K562 (cell line): ENCODE data around the gene KCNAB1. TPM values are rescaled to one million over a fixed set of nuclear protein-coding genes. Genes with fewer than 3 reads are reported as not detected.

Source experiments
- ATAC-seq: fragments of 200-7000 bp; cut with Tn5 transposase; 3 replicates; pipeline ENCODE4 v1.9.1; 2020; ENCODE audit warnings: moderate library complexity
- BruUV-seq: library from RNA; stranded (reverse); fragments of 400-500 nt; replicated peaks from 2 replicates; lab custom pipeline; 2021; lab: Mats Ljungman, UMichigan
- CTCF ChIA-PET: fragments of 300-600 bp; formaldehyde crosslinking; extraction: SDS; loops from one replicate; lab custom pipeline; 2021; ENCODE audit warnings: low intra/inter-chr PET ratio; lab: Yijun Ruan, JAX
- POLR2A ChIA-PET: fragments of 300-600, 350-650 bp; sonication (Branson Sonifier 250); formaldehyde crosslinking; extraction: SDS; loops from one replicate; lab custom pipeline; 2021; ENCODE audit warnings: antibody characterized with exemption, inconsistent platforms; lab: Yijun Ruan, JAX
- DNase-seq, 4 experiments: peaks; one replicate each; pipeline versions ENCODE4 v3.0.0 to v3.0.0-alpha.2; 2011 to 2018; ENCODE audit warnings: low spot score in 3 of 4, mixed read lengths in 3 of 4; ENCODE audit errors: extremely low read depth in 1 of 4
- FAIRE-seq: peaks from 2 replicates; lab custom pipeline; 2011; peaks lifted over from hg19 to GRCh38; lab: Jason Lieb, UNC
- H2AFZ ChIP-seq: 2 replicates; pipeline ENCODE4 v1.6.0; 2011; ENCODE audit warnings: low read depth, low read length, control low read depth, inconsistent platforms
- H3K27ac ChIP-seq: fragments of 200-600 bp; 3 replicates; pipeline ENCODE4 v1.8.0; 2011; ENCODE audit warnings: low read depth, mild to moderate bottlenecking, control low read depth, inconsistent platforms, low read length, moderate library complexity, mixed read lengths; ENCODE audit errors: extremely low read depth
- H3K27me3 ChIP-seq, 2 experiments: fragments of 300-600 bp in 1 of 2; 2 replicates in 1 of 2; 3 replicates in 1 of 2; pipeline versions ENCODE4 v1.6.0 to v1.8.0; 2011; ENCODE audit warnings: inconsistent platforms in 2 of 2, low read length in 2 of 2, mild to moderate bottlenecking in 1 of 2, mixed read lengths in 1 of 2, moderate library complexity in 1 of 2; ENCODE audit not compliant: control insufficient read depth in 2 of 2, insufficient read depth in 2 of 2
- H3K36me3 ChIP-seq: fragments of 300-600 bp; 3 replicates; pipeline ENCODE4 v1.8.0; 2011; ENCODE audit warnings: mild to moderate bottlenecking, low read length, inconsistent platforms; ENCODE audit not compliant: control insufficient read depth, insufficient read depth
- H3K4me1 ChIP-seq, 2 experiments: fragments of 200-600 bp in 1 of 2; replicated peaks in 1 of 2; 2 replicates in 1 of 2; 3 replicates in 1 of 2; pipeline versions ENCODE4 v1.5.1 to v1.8.0; 2011; ENCODE audit warnings: inconsistent platforms in 2 of 2, low read length in 2 of 2, mild to moderate bottlenecking in 1 of 2, mixed read lengths in 1 of 2, moderate library complexity in 1 of 2; ENCODE audit not compliant: control insufficient read depth in 2 of 2, insufficient read depth in 2 of 2
- H3K4me2 ChIP-seq: 2 replicates; pipeline ENCODE4 v1.6.1; 2011; ENCODE audit warnings: low read length, control low read depth, inconsistent platforms, mixed read lengths; ENCODE audit not compliant: insufficient read depth
- H3K4me3 ChIP-seq: fragments of 200-600 bp; sonication (generic), shearing (Covaris generic); 2 replicates; pipeline ENCODE4 v1.5.1; 2016; ENCODE audit warnings: control low read depth, inconsistent platforms
- H3K79me2 ChIP-seq: fragments of 200-600 bp; 3 replicates; pipeline ENCODE4 v1.8.0; 2011; ENCODE audit warnings: low read length, inconsistent platforms; ENCODE audit not compliant: control insufficient read depth, insufficient read depth
- H3K9ac ChIP-seq, 2 experiments: 2 replicates each; pipeline versions ENCODE4 v1.6.0 to v1.6.1; 2011; ENCODE audit warnings: low read depth in 2 of 2, low read length in 2 of 2, control low read depth in 1 of 2, inconsistent platforms in 1 of 2, mild to moderate bottlenecking in 1 of 2, mixed read lengths in 1 of 2; ENCODE audit not compliant: insufficient read depth in 1 of 2
- H3K9me1 ChIP-seq: one replicate; pipeline ENCODE4 v1.6.0; 2011; ENCODE audit warnings: inconsistent platforms, mild to moderate bottlenecking, low read length, moderate library complexity; ENCODE audit not compliant: control insufficient read depth, insufficient read depth
- H3K9me3 ChIP-seq: replicated peaks from 2 replicates; pipeline ENCODE4 v1.5.1; 2011; ENCODE audit warnings: low read depth, low read length, inconsistent platforms; ENCODE audit not compliant: control insufficient read depth, insufficient read depth
- H4K20me1 ChIP-seq: replicated peaks from 2 replicates; pipeline ENCODE4 v1.6.1; 2011; ENCODE audit warnings: low read length, inconsistent platforms, mixed read lengths; ENCODE audit not compliant: control insufficient read depth, insufficient read depth
- CBX2 ChIP-seq: fragments of 200-600 bp; sonication (generic); IDR thresholded peaks from one replicate; pipeline ENCODE4 v1.6.1; 2012; ENCODE audit warnings: mild to moderate bottlenecking, low read length, inconsistent platforms; ENCODE audit not compliant: insufficient read depth, poor library complexity, severe bottlenecking
- CREBBP ChIP-seq: IDR thresholded peaks from one replicate; pipeline ENCODE4 v1.6.1; 2012; ENCODE audit warnings: low read depth, mild to moderate bottlenecking, control low read depth, inconsistent platforms, low read length
- HEY1 ChIP-seq: fragments of 250-450 bp; sonication (Bioruptor Pico); IDR thresholded peaks from 2 replicates; pipeline ENCODE4 v1.5.0; 2020; ENCODE audit warnings: mild to moderate bottlenecking, moderate library complexity, borderline replicate concordance
- HSF4 ChIP-seq: fragments of 250-450 bp; sonication (Bioruptor Pico); IDR thresholded peaks from 2 replicates; pipeline ENCODE4 v2.1.2; 2022; ENCODE audit warnings: mild to moderate bottlenecking, moderate library complexity, borderline replicate concordance
- NR3C1 ChIP-seq: sonication (generic); formaldehyde crosslinking; IDR thresholded peaks from 2 replicates; pipeline ENCODE4 v1.8.1; 2022; ENCODE audit warnings: missing genetic modification reagents
- RBFOX2 ChIP-seq: fragments of 200-400 bp; formaldehyde crosslinking; IDR thresholded peaks from 2 replicates; pipeline ENCODE4 v1.6.1; 2017; ENCODE audit warnings: low read depth, mild to moderate bottlenecking, low read length, moderate library complexity
- SAP30 ChIP-seq: fragments of 200-600 bp; sonication (generic); IDR thresholded peaks from 2 replicates; pipeline ENCODE4 v1.6.1; 2012; ENCODE audit warnings: borderline replicate concordance, low read depth, mild to moderate bottlenecking, moderate library complexity, low read length, control low read depth, inconsistent platforms; ENCODE audit not compliant: insufficient read depth, poor library complexity, severe bottlenecking
- SFPQ ChIP-seq: fragments of 200-400 bp; formaldehyde crosslinking; IDR thresholded peaks from 2 replicates; pipeline ENCODE4 v1.6.1; 2017; ENCODE audit warnings: mild to moderate bottlenecking, low read depth, low read length, moderate library complexity
- TAF9B ChIP-seq: fragments of 450-650 bp; IDR thresholded peaks from 2 replicates; pipeline ENCODE4 v1.6.1; 2018; ENCODE audit warnings: mild to moderate bottlenecking; ENCODE audit not compliant: partially characterized antibody
- ZBTB9 ChIP-seq: fragments of 450-650 bp; formaldehyde crosslinking; IDR thresholded peaks from 2 replicates; pipeline ENCODE4 v1.4.0; 2020; ENCODE audit warnings: mild to moderate bottlenecking, moderate library complexity
- WGBS: fragments of 100-300 bp; shearing (Covaris generic); methylation state at CpG from one replicate; pipeline ENCODE4 v1.1.6; 2016; ENCODE audit warnings: low coverage, mixed read lengths; ENCODE audit not compliant: insufficient coverage; ENCODE audit errors: missing lambda C conversion rate; 5-methylcytosine and 5-hydroxymethylcytosine counted together
- in situ Hi-C: fragments of 300-500 bp; cut with MboI; formaldehyde crosslinking; loops from 4 replicates; pipeline ENCODE4 v1.15.0; 2018; ENCODE audit warnings: inconsistent platforms, mixed read lengths
- intact Hi-C: fragments of 100-400 bp; cut with micrococcal nuclease; formaldehyde crosslinking; loops from 2 replicates; pipeline ENCODE4 v1.14.2; 2022
- polyA plus RNA-seq, 8 experiments: library from polyadenylated mRNA; depleted of rRNA in 4 of 8; stranded (reverse) in 5 of 8; unstranded in 3 of 8; fragments of >200 nt; fragmentation: Nextera tagmentation in 2 of 8; fragmentation: Illumina TruSeq in 1 of 8; extraction: Ambion mirVana in 2 of 8; extraction: Trizol in 1 of 8; gene quantifications; 2 replicates each; pipeline versions ENCODE4 v1.2.1 to v1.2.3, GENCODE V29; 2011 to 2014; ENCODE audit warnings: inconsistent platforms in 1 of 8, missing spikeins in 1 of 8
- total RNA-seq, 7 experiments: library from RNA; depleted of rRNA in 6 of 7; stranded (reverse); fragments of >200 nt in 6 of 7; fragmentation: Illumina TruSeq in 2 of 7; extraction: Trizol in 2 of 7; gene quantifications; 2 replicates each; pipeline versions ENCODE4 v1.2.1 to v1.2.3, GENCODE V29; 2011 to 2021; ENCODE audit warnings: low replicate concordance in 1 of 7

KCNAB1 gene
- total and polyA plus RNA-seq, 9 of the 15 experiments (the other 6 are each of a cell fraction or from before 2014, with no cell fraction given) = 0.14 to 1.2 (median 0.51) TPM

DNA sequence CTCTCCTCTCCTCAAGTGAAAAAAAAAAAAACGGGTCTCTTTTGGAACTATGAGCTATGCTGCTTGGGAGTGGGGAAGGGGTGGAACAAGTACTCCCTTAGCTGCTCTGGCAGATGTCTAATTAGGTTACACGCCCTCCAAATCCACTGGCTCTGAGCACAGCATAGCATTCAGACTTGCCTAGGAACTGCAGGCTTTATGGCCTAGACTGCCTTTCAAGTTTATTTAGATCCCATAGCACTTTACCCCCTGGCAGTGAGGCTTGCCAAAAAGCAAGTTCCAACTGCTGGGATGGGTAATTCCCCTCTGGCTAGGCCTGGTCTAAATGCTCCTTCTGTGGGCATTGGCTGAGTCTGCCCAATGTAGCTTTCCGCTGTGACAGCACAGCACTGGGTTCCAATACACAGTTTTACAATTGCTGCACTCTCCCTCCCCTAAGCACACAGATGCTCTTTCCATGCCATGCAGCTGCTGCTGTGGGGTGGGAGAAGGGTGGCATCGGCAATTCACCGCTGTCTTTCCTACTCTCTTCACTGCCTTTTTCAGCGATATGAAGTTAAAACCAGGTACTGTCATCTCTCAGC, 152.8 kb downstream of the KCNAB1 start:
- POLR2A ChIA-PET = no interaction called here

More for the DNA sequence above, 152.8 kb downstream of the KCNAB1 start:
- no TSS peak for BruUV-seq
- H3K9ac ChIP-seq = no peak overlapping the region
- no peaks in the 10 kb centered on the region for H3K79me2 ChIP-seq
- no peaks in the 10 kb centered on the region for H3K27me3 ChIP-seq
- WGBS = 0% methylated on average over 6 of the region's 6 CpGs
- ATAC-seq (no peak), FAIRE-seq (no peak), DNase-seq (no peak)
- H3K4me3 ChIP-seq = no peak overlapping the region
- CTCF ChIA-PET = no interaction called here
- intact Hi-C loops (no loop called here), in situ Hi-C loops (no loop called here)
- no peaks in the 10 kb centered on the region for H4K20me1 ChIP-seq
- H3K9me3 ChIP-seq = no peaks in the 10 kb centered on the region
- no peaks in the 10 kb centered on the region for H3K4me1 ChIP-seq
- H3K27ac ChIP-seq = no peak overlapping the region
- no peaks in the 10 kb centered on the region for H3K36me3 ChIP-seq
- H2AFZ ChIP-seq = no peak overlapping the region
- TF ChIP-seq CBX2 (no peak), ZBTB9 (no peak), NR3C1 (no peak), SFPQ (no peak), CREBBP (no peak), SAP30 (no peak), HSF4 (no peak), RBFOX2 (no peak), HEY1 (CRISPR knock-in tag) (no peak), TAF9B (no peak)
- no peak overlapping the region for H3K4me2 ChIP-seq
- H3K9me1 ChIP-seq = no peaks in the 10 kb centered on the region
